H1 (cell line): ENCODE data around the gene SMIM35. TPM values are rescaled to one million over a fixed set of nuclear protein-coding genes. Genes with fewer than 3 reads are reported as not detected.
A peak's percentile ranks its signal among the peaks of the same experiment; 100 is the strongest.

Source experiments
- CTCF ChIA-PET: fragments of 300-600 bp; sonication (Branson Sonifier 250); formaldehyde crosslinking; loops from one replicate; lab custom pipeline; 2021; ENCODE audit not compliant: partially characterized antibody; lab: Charles Lee
- POLR2A ChIA-PET: fragments of 300-600 bp; sonication (Branson Sonifier 250); formaldehyde crosslinking; loops from one replicate; lab custom pipeline; 2021; ENCODE audit warnings: inconsistent platforms; ENCODE audit not compliant: partially characterized antibody; lab: Charles Lee
- DNase-seq, 2 experiments: peaks; one replicate each; pipeline versions ENCODE4 v3.0.0 to v3.0.0-alpha.2; 2010 to 2022; ENCODE audit warnings: low spot score in 2 of 2, low read depth in 1 of 2, mixed read lengths in 1 of 2
- FAIRE-seq: peaks from 2 replicates; lab custom pipeline; 2011; peaks lifted over from hg19 to GRCh38; lab: Jason Lieb, UNC
- H2AFZ ChIP-seq: 2 replicates; pipeline ENCODE4 v1.8.1; 2012; ENCODE audit warnings: low read length, inconsistent platforms
- H2AK5ac ChIP-seq: 2 replicates; pipeline ENCODE4 v1.6.1; 2013; ENCODE audit warnings: low read depth, low read length
- H2BK120ac ChIP-seq: replicated peaks from 2 replicates; pipeline ENCODE3; 2013; ENCODE audit warnings: low read depth, low read length, inconsistent platforms
- H2BK12ac ChIP-seq: 2 replicates; pipeline ENCODE4 v1.6.1; 2013; ENCODE audit warnings: low read depth, low read length
- H2BK15ac ChIP-seq: 2 replicates; pipeline ENCODE4 v1.6.1; 2013; ENCODE audit warnings: low read length
- H2BK20ac ChIP-seq: 2 replicates; pipeline ENCODE4 v1.6.1; 2013; ENCODE audit warnings: low read length
- H2BK5ac ChIP-seq: 2 replicates; pipeline ENCODE4 v1.6.1; 2013; ENCODE audit warnings: low read depth, low read length
- H3K14ac ChIP-seq: 2 replicates; pipeline ENCODE4 v1.6.1; 2013; ENCODE audit warnings: inconsistent platforms; ENCODE audit not compliant: insufficient read length
- H3K18ac ChIP-seq: 2 replicates; pipeline ENCODE4 v1.6.1; 2013; ENCODE audit warnings: low read length; ENCODE audit errors: extremely low read depth
- H3K23ac ChIP-seq: 2 replicates; pipeline ENCODE4 v1.6.1; 2013; ENCODE audit warnings: inconsistent platforms; ENCODE audit not compliant: insufficient read length
- H3K23me2 ChIP-seq: 2 replicates; pipeline ENCODE4 v1.6.1; 2013; ENCODE audit warnings: low read depth, low read length
- H3K27ac ChIP-seq: 2 replicates; pipeline ENCODE4 v1.6.1; 2011; ENCODE audit warnings: low read depth, low read length, inconsistent platforms
- H3K27me3 ChIP-seq, 4 experiments: replicated peaks in 1 of 4; 1 replicate in 1 of 4; 2 replicates in 3 of 4; pipeline versions ENCODE4 v1.6.1 to v1.8.1; 2011 to 2013; ENCODE audit warnings: low read length in 3 of 4, mild to moderate bottlenecking in 3 of 4, inconsistent platforms in 2 of 4, mixed read lengths in 2 of 4, moderate library complexity in 1 of 4; ENCODE audit not compliant: control insufficient read depth in 3 of 4, insufficient read depth in 3 of 4; ENCODE audit errors: extremely low read depth in 1 of 4
- H3K36me3 ChIP-seq, 4 experiments: 2 replicates each; pipeline versions ENCODE4 v1.6.1 to v1.8.1; 2011 to 2013; ENCODE audit warnings: mild to moderate bottlenecking in 4 of 4, low read length in 3 of 4, moderate library complexity in 2 of 4, control low read depth in 1 of 4, inconsistent platforms in 1 of 4; ENCODE audit not compliant: insufficient read depth in 4 of 4, control insufficient read depth in 2 of 4
- H3K4ac ChIP-seq: replicated peaks from 2 replicates; pipeline ENCODE3; 2013; ENCODE audit warnings: low read length, low read depth, mixed read lengths, inconsistent platforms; ENCODE audit not compliant: insufficient read length
- H3K4me1 ChIP-seq, 4 experiments: replicated peaks in 1 of 4; 1 replicate in 1 of 4; 2 replicates in 3 of 4; pipeline versions ENCODE4 v1.6.1 to v1.8.1; 2011 to 2013; ENCODE audit warnings: low read length in 3 of 4, inconsistent platforms in 2 of 4, mixed read lengths in 1 of 4; ENCODE audit not compliant: insufficient read depth in 4 of 4, control insufficient read depth in 3 of 4
- H3K4me2 ChIP-seq, 2 experiments: 2 replicates each; pipeline versions ENCODE4 v1.6.1 to v1.8.1; 2011 to 2013; ENCODE audit warnings: low read depth in 2 of 2, low read length in 2 of 2, control low read depth in 1 of 2, inconsistent platforms in 1 of 2, mild to moderate bottlenecking in 1 of 2; ENCODE audit not compliant: insufficient read depth in 1 of 2
- H3K4me3 ChIP-seq, 4 experiments: fragments of 200-600, 300-600 bp in 1 of 4; sonication (generic), shearing (Covaris generic), sonication (Bioruptor Twin) in 1 of 4; 2 replicates each; pipeline versions ENCODE4 v1.5.1 to v1.8.1; 2011 to 2016; ENCODE audit warnings: low read length in 4 of 4, low read depth in 3 of 4, control low read depth in 2 of 4, inconsistent platforms in 2 of 4, mild to moderate bottlenecking in 2 of 4, mixed read lengths in 1 of 4, moderate library complexity in 1 of 4; ENCODE audit not compliant: insufficient read depth in 2 of 4; ENCODE audit errors: extremely low read depth in 1 of 4
- H3K56ac ChIP-seq: replicated peaks from 2 replicates; pipeline ENCODE3; 2013; ENCODE audit warnings: low read depth, mild to moderate bottlenecking, mixed read lengths, low read length, inconsistent platforms; ENCODE audit not compliant: insufficient read length
- H3K79me1 ChIP-seq: 2 replicates; pipeline ENCODE4 v1.6.1; 2013; ENCODE audit warnings: low read depth, low read length, control low read depth
- H3K79me2 ChIP-seq, 2 experiments: 2 replicates each; pipeline versions ENCODE4 v1.6.1 to v1.8.1; 2012 to 2013; ENCODE audit warnings: low read length in 2 of 2, mild to moderate bottlenecking in 2 of 2, inconsistent platforms in 1 of 2; ENCODE audit not compliant: insufficient read depth in 2 of 2, control insufficient read depth in 1 of 2
- H3K9ac ChIP-seq, 4 experiments: replicated peaks in 1 of 4; 1 replicate in 1 of 4; 2 replicates in 3 of 4; pipeline versions ENCODE4 v1.6.1 to v1.8.1; 2011 to 2013; ENCODE audit warnings: low read depth in 3 of 4, low read length in 3 of 4, control low read depth in 2 of 4, mild to moderate bottlenecking in 2 of 4, moderate library complexity in 2 of 4, inconsistent platforms in 1 of 4; ENCODE audit errors: extremely low read depth in 1 of 4
- H3K9me3 ChIP-seq, 2 experiments: 2 replicates each; pipeline versions ENCODE4 v1.6.1 to v1.8.1; 2012 to 2013; ENCODE audit warnings: mild to moderate bottlenecking in 2 of 2, moderate library complexity in 2 of 2, control low read depth in 1 of 2, inconsistent platforms in 1 of 2, low read depth in 1 of 2, low read length in 1 of 2, mixed read lengths in 1 of 2; ENCODE audit not compliant: insufficient read depth in 2 of 2
- H4K20me1 ChIP-seq, 2 experiments: replicated peaks in 1 of 2; 2 replicates each; pipeline versions ENCODE3 to v1.8.1; 2011 to 2013; ENCODE audit warnings: inconsistent platforms in 2 of 2, low read length in 2 of 2, mild to moderate bottlenecking in 1 of 2; ENCODE audit not compliant: insufficient read depth in 2 of 2, control insufficient read depth in 1 of 2
- H4K5ac ChIP-seq: 2 replicates; pipeline ENCODE4 v1.6.1; 2013; ENCODE audit warnings: low read length, low read depth, mixed read lengths, inconsistent platforms; ENCODE audit not compliant: insufficient read length
- H4K8ac ChIP-seq: 2 replicates; pipeline ENCODE4 v1.8.0; 2013; ENCODE audit warnings: mild to moderate bottlenecking, moderate library complexity, low read length, inconsistent platforms; ENCODE audit not compliant: insufficient read depth; ENCODE audit errors: extremely low read depth
- H4K91ac ChIP-seq: replicated peaks from 2 replicates; pipeline ENCODE3; 2013; ENCODE audit warnings: low read length, mixed read lengths, inconsistent platforms; ENCODE audit not compliant: insufficient read length
- ASH2L ChIP-seq: fragments of 200-600, 300-600 bp; sonication (generic); IDR thresholded peaks from one replicate; pipeline ENCODE4 v1.7.1; 2017; ENCODE audit warnings: low read length
- CBX5 ChIP-seq: fragments of 300-800, 300-1000 bp; sonication (generic); IDR thresholded peaks from 2 replicates; pipeline ENCODE4 v1.7.1; 2016; ENCODE audit warnings: antibody characterized with exemption, low read length, low read depth
- RBBP5 ChIP-seq: IDR thresholded peaks from 2 replicates; pipeline ENCODE4 v1.7.1; 2012; ENCODE audit warnings: low read depth, mild to moderate bottlenecking, inconsistent platforms, low read length, moderate library complexity, borderline replicate concordance
- SP2 ChIP-seq: IDR thresholded peaks from 2 replicates; pipeline ENCODE4 v1.6.1; 2012; ENCODE audit warnings: mild to moderate bottlenecking, low read length, inconsistent platforms
- WGBS, 2 experiments: shearing (Covaris generic) in 1 of 2; methylation state at CpG; one replicate each; pipeline versions ENCODE4 v1.1.6 to v1.1.7; 2013 to 2015; ENCODE audit warnings: low lambda C conversion rate in 2 of 2, mixed read lengths in 2 of 2, inconsistent platforms in 1 of 2, low coverage in 1 of 2, missing lambda C conversion rate in 1 of 2; ENCODE audit not compliant: insufficient replicate concordance in 2 of 2, insufficient coverage in 1 of 2, insufficient read length in 1 of 2; ENCODE audit errors: extremely low coverage in 1 of 2, missing lambda C conversion rate in 1 of 2; 5-methylcytosine and 5-hydroxymethylcytosine counted together
- polyA plus RNA-seq, 7 experiments: library from polyadenylated mRNA; depleted of rRNA in 3 of 7; stranded (reverse) in 5 of 7; unstranded in 2 of 7; fragments of >200 nt in 5 of 7; fragments of 200-250 nt in 2 of 7; gene quantifications; 1 replicate in 5 of 7; 2 replicates in 1 of 7; 4 replicates in 1 of 7; pipeline versions ENCODE4 v1.2.1 to v1.2.3, GENCODE V29; 2011 to 2013; ENCODE audit warnings: missing spikeins in 2 of 7, mixed read lengths in 2 of 7
- total RNA-seq: library from RNA; stranded (reverse); fragmentation: NEBNext Ultra II Directional; extraction: Animal tissue kit (Norgen Biotek cat#: 25700); gene quantifications from 2 replicates; pipeline ENCODE4 v1.2.1, GENCODE V29; 2021

SMIM35 gene
- total and polyA plus RNA-seq, 2 of the 8 experiments (the other 6 are each of a cell fraction or from before 2014, with no cell fraction given), result not detected

- no peak overlapping the region for H3K14ac ChIP-seq
- H2BK15ac ChIP-seq, result no peak overlapping the region
- no peaks in the 10 kb centered on the region for H3K27me3 ChIP-seq
- no peak overlapping the region for H2BK20ac ChIP-seq
- FAIRE-seq (no peak), DNase-seq (no peak)
- H4K8ac ChIP-seq, result peak overlapping the region; percentile 74
- no peak overlapping the region for H3K4ac ChIP-seq
- no peak overlapping the region for H3K18ac ChIP-seq
- no peak overlapping the region for H4K91ac ChIP-seq
- H3K27ac ChIP-seq, result no peak overlapping the region
- no peak overlapping the region for H2BK5ac ChIP-seq
- no peak overlapping the region for H2AFZ ChIP-seq
- H3K23me2 ChIP-seq, result no peaks in the 10 kb centered on the region
- H2BK12ac ChIP-seq, result no peak overlapping the region
- POLR2A ChIA-PET, result no interaction called here
- 82% methylated on average over 9 of the region's 9 CpGs; no CpG with 5 or more reads in 1 of the 2 experiments for WGBS, 2 experiments
- no peak overlapping the region for H3K4me3 ChIP-seq
- H3K4me1 ChIP-seq, result no peaks in the 10 kb centered on the region
- no peaks in the 10 kb centered on the region for H3K9me3 ChIP-seq
- no peak overlapping the region for H3K23ac ChIP-seq
- no peak overlapping the region for H3K9ac ChIP-seq
- H3K56ac ChIP-seq, result no peak overlapping the region
- CTCF ChIA-PET, result no interaction called here
- no peaks in the 10 kb centered on the region for H3K79me2 ChIP-seq
- no peaks in the 10 kb centered on the region for H3K36me3 ChIP-seq
- no peak overlapping the region for H2BK120ac ChIP-seq
- no peak overlapping the region for H4K5ac ChIP-seq
- no peak overlapping the region for H2AK5ac ChIP-seq
- no peaks in the 10 kb centered on the region for H4K20me1 ChIP-seq
- no peak overlapping the region for H3K4me2 ChIP-seq
- no peaks in the 10 kb centered on the region for H3K79me1 ChIP-seq
- no peak for TF ChIP-seq ASH2L
- no peak for TF ChIP-seq RBBP5
- TF ChIP-seq CBX5, result no peak
- TF ChIP-seq SP2, result no peak
Observed at GRCh38 chr11:118064956-118065355, 21.8 kb downstream of the SMIM35 start.
